NK-92 (cell line): ENCODE data around the gene AP5Z1.

Experiments used
- DNase-seq: peaks from one replicate; lab custom pipeline; 2025; ENCODE audit not compliant: unreplicated experiment; lab: John Stamatoyannopoulos, UW

AP5Z1 gene

DNA sequence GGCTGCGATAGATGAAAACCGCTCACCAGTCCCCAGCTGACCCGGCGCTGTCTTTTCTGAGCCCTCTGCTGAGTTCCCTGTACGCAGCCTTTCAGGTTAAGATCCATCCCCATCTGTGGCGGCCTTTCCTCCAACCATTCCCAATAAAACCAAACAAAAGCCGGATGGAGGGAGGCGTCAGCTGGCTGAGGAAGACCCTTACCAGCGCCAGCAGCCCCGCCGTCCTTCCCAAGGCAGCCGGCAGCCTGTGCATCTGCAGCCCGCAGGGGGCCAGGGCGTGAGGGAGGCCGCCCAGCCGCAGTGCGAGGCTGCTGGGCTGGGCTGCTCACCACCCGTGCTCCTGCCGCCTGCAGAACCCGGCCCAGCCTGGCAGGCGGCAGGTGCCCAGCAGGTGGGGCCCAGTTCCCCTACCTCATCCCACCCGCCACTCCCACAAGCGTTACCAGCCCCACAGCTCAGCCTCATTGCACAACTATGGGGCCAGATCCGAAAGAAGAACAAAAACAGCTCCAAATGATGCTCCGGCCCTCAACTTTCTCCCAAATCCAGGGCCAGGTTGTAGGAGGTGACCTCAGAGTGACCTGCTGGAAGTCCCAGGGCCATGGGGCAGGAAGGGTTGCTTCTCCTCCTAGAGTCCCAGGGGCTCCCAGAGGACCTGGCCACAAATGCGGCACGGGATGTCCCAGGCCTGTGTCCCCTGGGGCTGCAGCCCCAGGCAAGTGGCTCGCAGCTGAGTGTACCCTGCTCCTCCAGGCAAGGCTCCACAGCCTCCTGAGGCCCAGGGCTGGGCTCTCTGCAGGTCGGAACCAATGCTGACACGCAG is 62.6 kb downstream of the AP5Z1 start:
- DNase-seq: no peak

- DNase-seq: no peak
Observed at GRCh38 chr7:4838626-4839334, 63.4 kb downstream of the AP5Z1 start.

GRCh38 chr7:4840079-4840501 is 64.7 kb downstream of the AP5Z1 start:
- no peak for DNase-seq
